ENCODE data around the gene NRL. TPM values are rescaled to one million over a fixed set of nuclear protein-coding genes. Genes with fewer than 3 reads are reported as not detected.

Gene NRL
- total and polyA plus RNA-seq, 10 of the 15 experiments (the other 5 are each of a cell fraction or from before 2014, with no cell fraction given) = 0.11 to 4.4 (median 2.2) TPM

- WGBS (ENCODE audit: insufficient coverage, insufficient replicate concordance, low lambda C conversion rate, missing lambda C conversion rate) = 33% methylated on average over 8 of the region's 8 CpGs
- TSS peak; percentile 64 for BruUV-seq (replicated peaks)
- peaks cover 43 to 56% of the 10 kb centered on the region in 2 experiments for H3K36me3 ChIP-seq (ENCODE audit: control insufficient read depth in 2 of 2, insufficient read depth in 2 of 2, low read length in 1 of 2)
- peak overlapping the region; percentile 83 for H3K9ac ChIP-seq (ENCODE audit: control insufficient read depth, insufficient read depth, low read length)
- peak overlapping the region; percentile 99 for H3K4me3 ChIP-seq
- no peaks in the 10 kb centered on the region for H3K9me3 ChIP-seq (replicated peaks; ENCODE audit: control insufficient read depth, insufficient read depth, low read length)
- SMC1A ChIA-PET (ENCODE audit: uncharacterized antibody, unreplicated experiment) = interaction anchor here (1.0 to 4.9 kb wide), 23 partner anchors 9 to 145 kb away, joined by 3 to 54 read pairs (median 5); partner anchors contain the start of genes CHMP4A, CIDEB, DCAF11 and IPO4
- ATAC-seq = peak; percentile 4; the same call in 2 of the 3 replicates
- no peak for DNase-seq (ENCODE audit: low read depth, low spot score)
- RAD21 ChIA-PET (ENCODE audit: unreplicated experiment) = interaction anchor here (0.7 to 4.5 kb wide), 22 partner anchors 9 to 148 kb away, joined by 3 to 60 read pairs (median 10); partner anchors contain the start of genes CHMP4A, CIDEB, DCAF11 and EMC9
- 0 out of 2 replicates have a peak, but pooled peaks have one; percentile 33 for TF ChIP-seq STAT1 (conservative IDR thresholded peaks at IDR 0.05)
- no peak for TF ChIP-seq CHD4 (IDR thresholded peaks at IDR 0.05)
- no peak for TF ChIP-seq CREB1 (IDR thresholded peaks at IDR 0.05; ENCODE audit: low read depth)
- peak; percentile 20; the same call in 1 of the 2 replicates for TF ChIP-seq POLR2A (IDR thresholded peaks at IDR 0.05; ENCODE audit: low read depth, low read length)
- TF ChIP-seq ZNF687 (IDR thresholded peaks at IDR 0.05) = no peak
- TF ChIP-seq MLLT1 (IDR thresholded peaks at IDR 0.05) = no peak
- TF ChIP-seq WRNIP1 (IDR thresholded peaks at IDR 0.05; ENCODE audit: borderline replicate concordance, low read depth, low read length) = peak; percentile 93; the same call in 1 of the 2 replicates
- TF ChIP-seq POU2F2 (IDR thresholded peaks at IDR 0.05; ENCODE audit: borderline replicate concordance, low read depth, low read length) = peak; percentile 30; the same call in 1 of the 3 replicates
- TF ChIP-seq USF1 (IDR thresholded peaks at IDR 0.05; ENCODE audit: borderline replicate concordance, extremely low read length, insufficient read depth, low read depth, low read length) = no peak
- peak; percentile 19; the same call in 1 of the 2 replicates for TF ChIP-seq IKZF1 (conservative IDR thresholded peaks at IDR 0.05)
- no peak for TF ChIP-seq IRF4 (IDR thresholded peaks at IDR 0.05; ENCODE audit: low read depth, low read length)
- peak; percentile 21 to 32; a peak in 2 of 4 replicates for TF ChIP-seq IKZF2 (IDR thresholded peaks at IDR 0.05)
- TF ChIP-seq LARP7 (IDR thresholded peaks at IDR 0.05) = peak; percentile 66
- TF ChIP-seq RAD21 (IDR thresholded peaks at IDR 0.05; ENCODE audit: insufficient read depth, low read depth, low read length) = no peak
- no peak for TF ChIP-seq ETV6 (conservative IDR thresholded peaks at IDR 0.05 in 1 of 2, IDR thresholded peaks at IDR 0.05 in 1 of 2; ENCODE audit: borderline replicate concordance in 1 of 2, low read depth in 1 of 2)
- 0 out of 2 replicates have a peak, but pooled peaks have one; percentile 40 for TF ChIP-seq BACH1 (IDR thresholded peaks at IDR 0.05; ENCODE audit: borderline replicate concordance)
- intact Hi-C loops (cut with micrococcal nuclease; ENCODE audit: unreplicated experiment) (no loop called here), in situ Hi-C loops (cut with MboI) (no loop called here)
- H2AFZ ChIP-seq (ENCODE audit: control insufficient read depth, low read depth, low read length) = no peak overlapping the region
- H3K4me2 ChIP-seq (ENCODE audit: control insufficient read depth, insufficient read depth) = peak overlapping the region; percentile 90
- H3K27ac ChIP-seq (ENCODE audit: control insufficient read depth, insufficient read depth) = peak overlapping the region; percentile 96
- H3K4me1 ChIP-seq (ENCODE audit: control insufficient read depth, insufficient read depth, low read length) = peaks cover 38% of the 10 kb centered on the region
- POLR2A ChIA-PET = interaction anchor here (0.7 to 4.8 kb wide), 23 partner anchors 8 to 80 kb away, joined by 3 to 99 read pairs (median 9); partner anchors contain the start of genes CHMP4A, DCAF11, EMC9 and IPO4
- no peaks in the 10 kb centered on the region for H4K20me1 ChIP-seq (ENCODE audit: control insufficient read depth, insufficient read depth)
- CTCF ChIA-PET = interaction anchor here (0.8 to 4.2 kb wide), 27 partner anchors 8 to 530 kb away, joined by 3 to 63 read pairs (median 6); partner anchors contain the start of genes CHMP4A, CIDEB, DCAF11 and EMC9
- FAIRE-seq = peak; percentile 44
- peaks cover 43% of the 10 kb centered on the region for H3K79me2 ChIP-seq (ENCODE audit: control insufficient read depth, insufficient read depth, low read length)
- H3K27me3 ChIP-seq (replicated peaks in 1 of 2; ENCODE audit: control insufficient read depth in 2 of 2, insufficient read depth in 2 of 2, low read length in 1 of 2) = no peaks in the 10 kb centered on the region
Observed at GRCh38 chr14:24162093-24162492, 47.3 kb upstream of the NRL start.

Measured in GM12878 (cell line).